ENCODE results near the gene GPR26.

DNA sequence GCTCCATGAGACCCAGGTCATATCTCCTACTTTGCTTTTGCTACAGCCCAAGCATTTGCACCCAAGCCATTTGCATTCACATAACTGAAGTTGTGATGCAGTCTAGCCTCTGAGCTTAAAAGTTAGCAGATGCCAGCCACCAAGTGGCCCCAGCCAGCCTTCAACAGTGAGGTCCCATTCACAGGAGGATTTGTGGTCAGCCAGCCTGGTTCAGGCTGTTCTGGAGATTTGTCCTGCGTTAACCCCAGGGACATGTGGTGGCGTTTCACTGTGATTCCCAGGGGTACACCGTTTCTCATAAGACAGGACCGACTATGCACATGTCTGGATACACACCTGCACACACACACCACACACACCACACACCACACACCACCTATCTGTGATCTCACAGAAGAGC lies 51.2 kb downstream of the GPR26 start:
- TF ChIP-seq POLR2AphosphoS5 (IDR thresholded peaks at IDR 0.05): no peak
- TF ChIP-seq POLR2A (IDR thresholded peaks at IDR 0.05): no peak

Data from suprapubic skin (tissue), 4 donors.